C4-2B (cell line): Measurements from ENCODE around the gene FAM135A.

Experiments used
- H3K27ac ChIP-seq: fragments of 450-650 bp; 2 replicates; pipeline ENCODE4 v1.5.1; 2017
- ZFX ChIP-seq: fragments of 450-650 bp; IDR thresholded peaks from 2 replicates; pipeline ENCODE4 v1.6.1; 2017
- TF ChIP-seq, protein P1 (sequence below): fragments of 450-650 bp; conservative IDR thresholded peaks from 2 replicates; pipeline ENCODE4 v1.5.1; 2017; ENCODE audit warnings: mild to moderate bottlenecking

The FAM135A gene

GRCh38 chr6:70413114-70413991, at the start of gene FAM135A:
FAM135A (plus strand) TSS chr6:70413508; CDS start chr6:70428343, 14,835 bp downstream.
- TF ChIP-seq, protein P1, sequence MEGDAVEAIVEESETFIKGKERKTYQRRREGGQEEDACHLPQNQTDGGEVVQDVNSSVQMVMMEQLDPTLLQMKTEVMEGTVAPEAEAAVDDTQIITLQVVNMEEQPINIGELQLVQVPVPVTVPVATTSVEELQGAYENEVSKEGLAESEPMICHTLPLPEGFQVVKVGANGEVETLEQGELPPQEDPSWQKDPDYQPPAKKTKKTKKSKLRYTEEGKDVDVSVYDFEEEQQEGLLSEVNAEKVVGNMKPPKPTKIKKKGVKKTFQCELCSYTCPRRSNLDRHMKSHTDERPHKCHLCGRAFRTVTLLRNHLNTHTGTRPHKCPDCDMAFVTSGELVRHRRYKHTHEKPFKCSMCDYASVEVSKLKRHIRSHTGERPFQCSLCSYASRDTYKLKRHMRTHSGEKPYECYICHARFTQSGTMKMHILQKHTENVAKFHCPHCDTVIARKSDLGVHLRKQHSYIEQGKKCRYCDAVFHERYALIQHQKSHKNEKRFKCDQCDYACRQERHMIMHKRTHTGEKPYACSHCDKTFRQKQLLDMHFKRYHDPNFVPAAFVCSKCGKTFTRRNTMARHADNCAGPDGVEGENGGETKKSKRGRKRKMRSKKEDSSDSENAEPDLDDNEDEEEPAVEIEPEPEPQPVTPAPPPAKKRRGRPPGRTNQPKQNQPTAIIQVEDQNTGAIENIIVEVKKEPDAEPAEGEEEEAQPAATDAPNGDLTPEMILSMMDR: no peak
- peak within 1 kb of the TSS; percentile 55 for H3K27ac ChIP-seq

GRCh38 chr6:70363741-70364493, 49.4 kb upstream of the FAM135A start:
- TF ChIP-seq ZFX: no peak
- TF ChIP-seq, protein P1: no peak
- H3K27ac ChIP-seq: no peak overlapping the region

DNA sequence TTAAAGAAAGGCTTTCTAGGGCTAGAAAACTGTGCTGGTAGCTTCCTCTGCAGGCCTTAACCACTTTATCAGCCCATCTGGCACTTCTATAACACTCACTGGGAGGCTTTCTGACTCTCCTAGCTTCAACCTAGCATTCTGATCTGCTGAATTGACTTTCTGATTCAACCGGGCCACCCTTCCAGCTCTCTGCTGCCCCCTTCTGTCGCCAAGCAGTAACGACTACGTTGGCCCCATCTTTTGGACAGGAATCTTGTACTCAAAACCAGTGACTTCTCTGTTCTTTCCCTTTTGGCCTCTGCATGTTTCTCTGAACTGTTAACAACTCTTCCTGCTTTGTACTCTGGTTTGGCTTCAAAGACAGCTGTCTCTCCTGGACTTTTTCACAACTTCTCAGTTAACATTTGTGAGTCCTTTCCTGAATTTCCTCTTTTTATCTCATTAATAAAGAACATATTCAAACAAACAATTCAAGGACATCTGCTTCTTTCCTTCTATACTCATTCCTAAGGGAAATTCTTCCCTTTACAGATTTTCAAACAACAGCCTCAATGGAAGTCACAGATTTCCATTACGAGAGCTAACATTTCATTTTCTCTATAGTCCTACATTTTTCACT, 43.9 kb upstream of the FAM135A start:
- no peak overlapping the region for H3K27ac ChIP-seq
- TF ChIP-seq, protein P1: peak; percentile 89
- no peak for TF ChIP-seq ZFX

DNA sequence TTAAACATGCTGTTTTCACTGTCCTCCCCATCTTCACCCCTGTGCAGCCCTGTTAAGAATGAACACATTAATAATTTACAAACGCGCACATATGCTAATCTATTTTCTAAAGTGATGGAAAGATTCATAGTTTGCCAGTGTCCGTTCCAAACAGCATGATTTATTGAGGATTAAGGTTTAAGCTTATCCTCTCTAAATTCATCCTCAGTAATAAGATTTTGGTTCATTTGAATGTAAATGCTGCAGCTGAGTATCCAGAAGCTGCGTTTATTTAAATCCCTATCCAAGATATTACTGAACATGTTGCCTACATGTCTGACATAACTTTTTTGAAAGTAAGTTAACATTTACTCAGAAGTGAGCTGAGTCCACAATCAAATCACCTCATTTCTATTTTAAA, 42.8 kb upstream of the FAM135A start:
- TF ChIP-seq ZFX: no peak
- TF ChIP-seq, protein P1: no peak
- no peak overlapping the region for H3K27ac ChIP-seq

- TF ChIP-seq, protein P1: peak; percentile 80
- TF ChIP-seq ZFX: no peak
- no peak overlapping the region for H3K27ac ChIP-seq
Measured at GRCh38 chr6:70371454-70372105, 41.7 kb upstream of the FAM135A start.

DNA sequence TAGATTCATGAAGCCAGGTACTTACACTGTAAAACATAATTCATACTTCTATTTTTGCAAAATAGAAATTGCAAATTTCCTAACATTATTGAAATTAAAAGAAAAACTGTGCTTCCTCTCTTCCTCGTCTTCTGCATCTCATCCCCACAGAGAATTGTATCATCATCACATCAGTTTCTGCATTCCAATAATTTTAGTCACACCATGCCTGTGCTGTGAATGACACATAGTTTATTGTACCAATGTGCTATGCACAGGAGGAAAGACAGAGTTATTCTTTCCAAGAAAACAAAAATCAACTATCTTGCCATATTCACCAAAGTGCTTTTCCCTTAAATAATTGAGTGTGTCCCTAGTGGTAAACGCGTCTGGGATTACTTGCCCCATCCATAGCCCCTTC, 38.1 kb upstream of the FAM135A start:
- H3K27ac ChIP-seq: no peak overlapping the region
- TF ChIP-seq, protein P1: no peak
- no peak for TF ChIP-seq ZFX
